HG03521 (cell line): Measurements from ENCODE around the gene OLIG2.

Experiments
- ATAC-seq: cut with Tn5 transposase; IDR thresholded peaks from one replicate; pipeline ENCODE4 v1.9.1; 2021; ENCODE audit warnings: mild to moderate bottlenecking, moderate library complexity; ENCODE audit not compliant: unreplicated experiment

Gene OLIG2

DNA sequence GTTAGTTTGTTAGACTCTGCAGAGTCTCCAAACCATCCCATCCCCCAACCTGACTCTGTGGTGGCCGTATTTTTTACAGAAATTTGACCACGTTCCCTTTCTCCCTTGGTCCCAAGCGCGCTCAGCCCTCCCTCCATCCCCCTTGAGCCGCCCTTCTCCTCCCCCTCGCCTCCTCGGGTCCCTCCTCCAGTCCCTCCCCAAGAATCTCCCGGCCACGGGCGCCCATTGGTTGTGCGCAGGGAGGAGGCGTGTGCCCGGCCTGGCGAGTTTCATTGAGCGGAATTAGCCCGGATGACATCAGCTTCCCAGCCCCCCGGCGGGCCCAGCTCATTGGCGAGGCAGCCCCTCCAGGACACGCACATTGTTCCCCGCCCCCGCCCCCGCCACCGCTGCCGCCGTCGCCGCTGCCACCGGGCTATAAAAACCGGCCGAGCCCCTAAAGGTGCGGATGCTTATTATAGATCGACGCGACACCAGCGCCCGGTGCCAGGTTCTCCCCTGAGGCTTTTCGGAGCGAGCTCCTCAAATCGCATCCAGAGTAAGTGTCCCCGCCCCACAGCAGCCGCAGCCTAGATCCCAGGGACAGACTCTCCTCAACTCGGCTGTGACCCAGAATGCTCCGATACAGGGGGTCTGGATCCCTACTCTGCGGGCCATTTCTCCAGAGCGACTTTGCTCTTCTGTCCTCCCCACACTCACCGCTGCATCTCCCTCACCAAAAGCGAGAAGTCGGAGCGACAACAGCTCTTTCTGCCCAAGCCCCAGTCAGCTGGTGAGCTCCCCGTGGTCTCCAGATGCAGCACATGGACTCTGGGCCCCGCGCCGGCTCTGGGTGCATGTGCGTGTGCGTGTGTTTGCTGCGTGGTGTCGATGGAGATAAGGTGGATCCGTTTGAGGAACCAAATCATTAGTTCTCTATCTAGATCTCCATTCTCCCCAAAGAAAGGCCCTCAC lies at the start of gene OLIG2:
Gene OLIG2, plus strand, starts transcription at position 447 of the 954 bp plus-strand sequence. CDS start 928 bp downstream, outside the sequence.
- ATAC-seq: no peak

DNA sequence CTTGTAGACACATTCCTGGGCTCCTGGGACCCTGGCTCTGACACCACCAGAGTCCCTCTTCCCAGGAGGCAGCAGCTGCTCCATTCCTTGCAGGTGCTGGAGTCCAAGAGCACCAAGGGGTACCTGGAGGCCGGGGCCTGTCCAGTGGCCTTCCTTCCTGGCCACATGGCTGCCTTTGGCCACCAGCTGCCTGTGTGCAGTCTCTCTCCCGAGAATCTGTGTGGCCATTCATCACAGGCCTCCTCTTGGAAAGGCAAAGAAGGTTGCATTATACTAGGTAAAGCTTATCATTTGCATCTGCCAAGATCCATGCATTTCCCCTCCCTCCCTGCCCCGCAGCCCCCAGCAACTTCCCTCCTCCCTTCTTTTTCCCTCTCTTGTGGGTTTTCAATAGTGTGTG lies 48.9 kb upstream of the OLIG2 start:
- ATAC-seq: no peak

DNA sequence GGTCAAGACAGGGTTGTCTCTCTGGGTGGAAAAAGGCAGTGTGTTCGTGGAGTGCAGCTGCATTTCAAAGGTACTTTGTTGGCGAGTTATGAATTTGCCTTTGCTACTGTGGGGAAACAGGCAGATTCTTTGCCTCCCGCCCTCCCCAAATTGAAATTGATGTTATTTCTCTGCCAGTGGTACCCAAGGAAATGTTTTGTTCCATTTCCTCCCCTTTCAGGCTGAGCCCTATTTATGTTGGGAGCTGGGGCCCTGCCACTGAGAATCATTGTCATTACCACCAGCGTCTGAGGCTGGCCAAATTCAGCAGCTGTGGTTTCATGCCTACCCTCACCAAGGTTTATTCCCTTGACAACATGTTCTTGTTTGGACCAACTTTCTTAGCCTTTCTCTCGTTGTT lies 48.5 kb upstream of the OLIG2 start:
- ATAC-seq: no peak

DNA sequence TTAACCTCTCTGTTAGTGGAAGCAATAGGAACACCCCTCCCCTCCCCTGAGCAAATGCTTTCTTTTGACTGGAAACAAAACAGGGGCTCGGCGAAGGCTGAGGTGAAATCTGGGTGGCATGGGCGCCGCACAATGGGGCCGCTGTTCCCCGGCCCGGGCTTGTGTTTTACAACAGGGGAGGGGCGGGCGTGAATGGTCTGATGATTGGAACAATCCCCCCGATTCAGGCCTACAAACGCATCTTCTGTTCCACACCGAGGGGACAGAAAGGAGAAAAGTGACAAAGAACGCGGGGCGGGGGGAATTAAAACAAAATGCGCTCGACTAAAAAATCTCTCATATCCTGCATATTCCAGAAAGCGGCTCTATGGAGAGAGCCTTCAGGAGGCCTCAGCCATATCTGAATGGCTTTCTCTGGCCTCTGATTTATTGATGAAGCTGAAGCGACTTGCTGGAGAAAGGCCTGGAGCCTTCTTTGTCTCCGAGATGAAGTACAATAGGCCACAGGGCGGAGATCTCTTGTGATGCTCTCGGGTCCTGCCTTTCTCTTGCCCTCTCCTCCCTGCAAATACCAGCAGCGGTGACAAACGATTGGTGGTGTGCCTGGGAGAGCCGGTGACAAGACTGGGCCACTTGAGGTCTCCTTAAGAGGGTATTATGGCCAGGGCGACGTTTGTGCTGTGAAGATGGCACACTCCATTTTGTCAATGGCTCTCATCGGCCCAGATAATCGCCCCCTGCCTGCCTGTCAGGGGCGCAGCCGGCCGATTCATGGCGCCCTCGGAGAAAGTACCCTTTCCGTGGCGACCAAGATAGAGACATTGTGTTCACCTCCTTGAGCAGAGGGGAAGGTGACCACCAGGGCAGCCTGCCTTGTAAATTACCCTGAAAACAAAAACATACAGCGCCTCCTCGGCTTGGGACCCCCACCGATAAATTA lies 47.1 kb upstream of the OLIG2 start:
- ATAC-seq: no peak

DNA sequence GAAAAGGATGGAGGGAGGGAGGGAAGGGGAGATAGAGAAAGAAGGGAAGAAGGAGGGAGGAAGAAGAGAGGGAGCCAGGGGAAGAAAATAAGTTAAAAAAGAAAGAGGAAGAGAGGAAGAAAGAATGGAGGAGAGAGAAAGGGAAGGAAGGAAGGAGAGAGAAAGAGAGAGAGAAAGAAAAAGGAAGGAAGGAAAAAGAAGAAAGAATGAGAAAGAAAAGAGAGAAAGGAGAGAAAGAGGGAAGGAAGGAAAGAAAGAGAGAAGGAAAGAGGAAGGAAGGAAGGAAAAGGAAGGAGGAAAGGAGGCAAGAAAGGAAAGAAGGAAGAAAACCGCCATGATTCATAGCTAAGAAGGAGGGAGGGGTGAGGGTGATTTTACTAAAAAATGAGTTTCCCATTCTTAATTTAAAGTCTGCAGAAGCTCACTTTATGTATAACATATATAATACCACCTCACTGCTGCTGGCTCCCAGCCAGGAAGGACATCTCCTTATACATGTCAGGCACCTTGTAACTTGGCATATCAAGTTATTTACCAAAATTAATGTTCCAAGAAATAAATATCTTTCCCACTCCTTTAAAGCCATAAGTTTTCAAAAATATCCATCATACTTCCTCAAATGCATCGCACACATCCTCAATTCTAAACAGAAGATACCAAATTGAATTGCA lies 46.0 kb upstream of the OLIG2 start:
- no peak for ATAC-seq

DNA sequence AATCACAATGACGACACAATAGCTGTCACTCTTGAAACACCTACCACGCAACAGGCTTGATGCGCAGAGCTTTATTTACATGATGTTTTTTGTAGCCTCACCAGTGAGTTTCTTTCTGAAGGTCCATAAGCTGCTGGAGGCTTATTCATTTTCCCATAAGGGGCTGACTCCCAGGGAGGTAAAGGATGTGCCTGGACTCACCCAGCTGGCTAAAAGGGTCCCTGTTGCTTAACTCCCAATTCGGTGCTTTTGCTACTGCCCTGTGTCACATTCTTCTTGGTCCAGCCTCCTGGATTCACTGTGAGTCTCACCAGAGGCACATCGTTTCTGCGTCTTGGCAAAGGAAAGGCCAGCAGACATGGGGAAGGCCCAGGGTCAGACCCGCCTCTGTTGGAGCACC lies 44.6 kb upstream of the OLIG2 start:
- no peak for ATAC-seq

DNA sequence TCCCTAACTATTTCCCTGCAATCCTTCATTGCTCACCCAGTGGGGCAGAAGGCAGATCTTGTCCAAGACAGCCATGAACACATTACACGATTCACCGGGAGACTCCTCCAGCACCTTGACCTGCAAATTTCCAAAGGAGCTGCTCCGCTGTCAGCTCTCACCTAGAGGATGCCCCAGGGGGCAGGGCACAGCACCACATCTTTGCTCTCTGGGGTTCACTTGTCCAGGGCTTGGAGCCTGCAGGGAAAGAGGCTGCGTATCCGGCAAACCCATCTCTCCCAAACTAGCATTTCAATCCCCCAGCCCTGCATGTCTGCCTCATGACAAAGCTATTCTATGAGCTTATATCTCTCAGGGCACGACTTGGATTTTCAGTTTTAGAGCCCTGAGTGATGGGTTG lies 35.1 kb upstream of the OLIG2 start:
- ATAC-seq: no peak

DNA sequence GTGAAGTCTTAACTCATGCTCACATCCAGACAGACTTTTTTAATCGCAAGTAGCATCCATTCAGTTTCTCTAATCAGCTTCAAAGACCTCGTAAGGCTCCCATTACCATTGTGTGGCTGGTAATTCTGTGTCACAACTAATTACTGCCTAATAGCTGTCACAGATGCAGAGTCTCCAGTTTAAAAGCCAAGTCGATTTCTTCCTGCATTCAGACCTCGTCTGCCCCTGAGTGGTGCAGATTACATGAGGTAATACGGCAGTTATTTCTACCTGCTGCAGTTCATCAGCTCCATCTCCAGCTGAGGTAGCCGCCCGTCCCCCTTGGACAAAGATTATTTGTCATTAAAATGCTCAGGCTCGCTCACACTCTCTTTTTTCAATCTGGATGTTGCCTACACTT lies 34.4 kb upstream of the OLIG2 start:
- ATAC-seq: no peak

DNA sequence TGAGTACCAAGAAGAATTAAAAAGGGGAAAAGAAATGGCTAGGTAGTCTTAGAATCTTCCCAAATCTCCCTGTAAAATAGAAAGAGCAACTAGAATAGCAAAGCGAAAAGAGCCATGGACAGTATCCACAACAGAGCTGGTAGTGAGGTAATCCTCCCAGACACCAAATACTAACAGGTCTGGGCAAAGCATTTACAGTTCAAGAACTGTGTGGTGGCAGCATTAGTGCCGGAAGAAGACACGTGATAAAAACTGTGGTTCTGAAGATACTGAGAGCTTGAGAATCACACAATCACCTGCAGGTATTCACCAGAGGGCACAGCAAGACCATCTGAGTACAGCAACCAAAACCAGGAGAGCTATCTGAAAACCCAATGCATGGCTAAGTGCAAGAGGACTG lies 31.8 kb upstream of the OLIG2 start:
- no peak for ATAC-seq

DNA sequence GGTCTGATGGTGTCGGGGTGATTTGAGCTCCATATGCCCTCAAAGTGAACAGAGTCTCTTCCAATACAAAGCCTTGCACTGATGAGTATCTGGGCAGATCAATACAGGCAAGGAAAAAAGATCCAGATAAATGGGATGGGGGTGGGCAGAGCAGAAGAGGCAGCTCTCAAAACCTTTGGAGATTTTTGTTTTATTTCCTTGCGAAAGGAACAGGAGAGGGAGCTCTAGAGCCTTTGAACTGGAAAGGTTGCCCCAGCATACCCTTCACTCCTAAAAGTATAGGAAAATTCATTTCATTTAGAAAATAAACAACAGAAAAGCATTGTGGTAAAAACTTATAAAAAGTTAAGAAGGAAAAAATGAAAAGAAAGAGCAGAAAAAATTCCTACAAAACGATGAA lies 31.4 kb upstream of the OLIG2 start:
- no peak for ATAC-seq

DNA sequence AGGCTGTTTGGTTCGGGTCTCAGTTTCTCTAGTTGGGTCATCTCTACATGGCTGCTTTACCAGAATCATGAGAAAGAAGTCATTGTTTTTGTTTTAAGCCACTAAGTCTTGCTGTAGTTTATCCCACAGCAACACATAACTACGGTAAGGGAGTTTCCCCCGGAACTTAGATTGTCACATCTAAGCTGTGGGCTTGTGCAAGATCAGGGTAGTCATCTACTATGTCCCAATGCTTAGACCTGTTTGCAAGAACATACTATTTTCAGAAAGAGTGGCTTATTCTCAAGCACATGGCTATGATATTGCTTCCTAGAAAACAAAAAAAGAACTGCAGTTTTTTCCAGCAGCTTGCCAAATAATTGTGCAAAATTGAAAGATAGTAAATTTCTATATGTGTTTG lies 18.0 kb upstream of the OLIG2 start:
- ATAC-seq: no peak

DNA sequence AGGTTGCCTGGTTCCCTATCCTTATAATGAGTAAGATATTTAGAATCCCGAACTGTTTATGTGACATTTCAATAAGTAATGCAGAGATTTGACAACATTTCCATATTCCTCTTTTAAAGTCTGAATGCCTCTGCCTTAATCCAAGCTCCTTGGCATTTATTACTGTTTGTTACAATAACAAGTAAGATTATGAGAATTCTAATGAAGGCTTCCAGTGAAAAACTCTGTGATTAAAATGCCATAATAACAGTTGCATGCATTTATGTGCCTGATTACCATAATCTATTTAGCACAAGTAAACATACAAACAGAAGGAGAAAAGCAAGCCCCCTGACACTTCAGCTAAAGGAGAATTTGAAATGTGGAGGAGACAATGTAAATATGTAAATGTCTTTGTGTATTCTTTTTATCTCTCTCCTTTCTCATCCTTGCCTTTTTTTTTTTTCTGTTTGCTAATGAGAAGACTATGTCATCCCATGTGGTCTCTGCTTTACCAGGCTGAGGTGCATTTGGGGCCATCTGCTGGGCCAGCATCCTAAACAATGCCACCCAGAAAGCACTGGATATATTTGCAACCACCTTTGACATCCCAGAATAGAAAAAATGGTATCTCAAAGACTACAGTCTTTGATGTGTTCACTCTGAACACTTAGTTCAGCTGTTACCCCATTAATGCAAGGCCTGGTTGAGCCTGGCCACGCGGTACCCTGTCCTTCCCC lies 17.2 kb upstream of the OLIG2 start:
- ATAC-seq: no peak

DNA sequence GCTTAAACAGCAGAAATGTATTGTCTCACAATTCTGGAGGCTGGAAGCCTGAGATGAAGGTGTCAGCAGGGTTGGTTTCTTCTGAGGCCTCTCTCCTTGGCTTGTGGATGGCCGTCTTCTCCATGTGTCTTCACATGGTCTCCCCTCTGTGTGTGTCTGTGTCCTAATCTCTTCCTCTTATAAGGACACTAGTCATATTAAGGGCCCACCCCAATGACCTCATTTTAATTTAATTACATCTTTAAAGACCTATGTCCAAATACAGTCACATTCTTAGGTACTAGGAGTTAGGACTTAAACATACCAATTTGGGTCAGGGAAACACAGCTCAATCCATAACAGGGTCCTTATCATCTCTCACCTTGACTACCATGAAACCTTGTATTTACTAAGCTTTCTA lies 14.8 kb upstream of the OLIG2 start:
- ATAC-seq: no peak

DNA sequence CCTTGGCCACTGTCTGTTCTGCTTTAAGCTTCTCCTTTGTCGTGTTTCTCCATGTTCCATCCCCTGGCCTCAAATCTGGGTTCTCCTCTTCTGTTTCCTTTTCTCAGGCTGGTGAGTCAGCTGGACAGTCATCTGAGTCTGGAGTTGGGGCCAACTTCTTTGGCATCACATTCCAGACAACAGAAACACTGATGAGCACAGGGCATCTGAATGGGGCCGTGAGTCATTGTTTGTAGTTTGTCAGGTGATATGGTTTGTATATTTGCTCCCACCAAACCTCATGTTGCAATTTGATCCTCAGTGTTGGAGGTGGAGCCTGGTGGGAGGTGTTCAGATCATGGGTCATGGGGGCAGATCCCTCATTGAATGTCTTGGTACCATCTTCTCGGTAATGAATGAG lies 14.3 kb upstream of the OLIG2 start:
- no peak for ATAC-seq

DNA sequence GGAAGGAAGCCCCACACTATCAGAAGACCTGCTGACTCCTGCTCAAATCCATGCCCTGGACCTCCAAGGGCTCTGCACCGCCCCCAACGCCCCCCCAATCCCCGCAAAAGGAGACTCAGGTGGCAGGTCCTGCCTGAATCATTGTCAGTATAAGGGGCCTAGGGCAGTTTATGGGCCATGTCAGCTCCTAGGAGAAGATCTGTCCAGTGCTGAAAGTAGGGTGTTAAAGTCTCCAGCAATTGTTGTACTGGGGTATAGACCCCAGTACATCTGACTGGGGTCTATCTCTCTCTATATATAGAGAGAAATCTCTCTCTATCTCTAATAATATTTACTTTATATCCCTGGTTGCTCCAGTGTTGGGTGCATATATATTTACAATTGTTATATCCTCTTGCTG lies 12.1 kb upstream of the OLIG2 start:
- no peak for ATAC-seq

DNA sequence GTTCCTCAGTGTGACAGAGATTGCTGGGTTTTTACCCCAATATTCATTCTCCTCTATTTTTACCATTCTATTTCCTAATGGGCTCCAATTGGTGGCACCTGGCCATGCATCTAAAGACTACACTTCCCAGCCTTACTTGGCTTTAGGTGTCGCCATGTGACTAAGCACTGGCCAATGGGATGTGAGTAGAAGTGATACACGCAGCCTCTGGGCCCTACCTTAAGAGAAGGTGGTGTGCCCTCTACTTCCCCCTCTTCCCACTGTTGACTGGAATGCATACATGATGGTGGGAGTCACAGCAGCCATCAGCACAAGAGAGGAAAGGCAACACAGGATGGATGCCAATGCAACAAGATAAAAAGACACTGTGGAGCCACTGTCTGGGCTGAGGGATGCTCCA lies 11.4 kb upstream of the OLIG2 start:
- no peak for ATAC-seq

DNA sequence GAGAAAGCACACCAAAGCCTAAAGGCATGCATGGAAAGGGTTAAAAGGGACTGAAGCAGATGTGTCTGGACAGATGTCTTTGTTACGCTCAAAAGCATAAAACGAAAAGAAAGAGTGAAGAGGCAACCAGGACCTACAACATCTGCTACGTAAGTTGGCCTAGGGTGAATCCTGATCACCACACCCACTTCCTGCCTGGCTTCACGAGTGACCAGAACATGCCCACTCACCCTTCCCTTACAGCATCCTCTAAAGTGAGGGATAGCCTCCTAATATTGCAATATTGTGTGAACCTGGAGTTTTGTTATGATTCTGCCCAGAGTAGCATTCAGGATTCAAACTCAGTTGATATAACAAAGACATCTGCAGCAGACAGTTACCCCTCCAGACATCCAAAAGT lies 10.6 kb upstream of the OLIG2 start:
- ATAC-seq: no peak

DNA sequence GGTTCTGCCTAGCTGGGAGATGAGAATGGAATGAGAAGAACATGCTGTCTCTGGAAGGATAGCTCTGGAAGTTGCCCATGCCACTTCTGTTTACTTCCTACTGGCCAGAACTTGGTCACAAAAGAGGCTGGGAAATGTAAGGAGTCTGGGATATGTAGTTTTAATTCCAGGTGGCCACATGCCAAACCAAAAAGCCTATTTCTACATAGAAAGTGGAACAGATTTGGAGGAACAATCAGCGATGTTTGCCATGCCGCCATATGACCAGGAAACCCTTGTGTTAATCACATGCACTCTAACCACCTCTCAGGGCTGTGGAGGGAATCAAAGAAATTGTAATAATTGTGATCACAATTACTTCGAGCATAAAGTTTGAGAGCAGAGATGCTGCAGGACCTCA lies 10.0 kb upstream of the OLIG2 start:
- no peak for ATAC-seq

DNA sequence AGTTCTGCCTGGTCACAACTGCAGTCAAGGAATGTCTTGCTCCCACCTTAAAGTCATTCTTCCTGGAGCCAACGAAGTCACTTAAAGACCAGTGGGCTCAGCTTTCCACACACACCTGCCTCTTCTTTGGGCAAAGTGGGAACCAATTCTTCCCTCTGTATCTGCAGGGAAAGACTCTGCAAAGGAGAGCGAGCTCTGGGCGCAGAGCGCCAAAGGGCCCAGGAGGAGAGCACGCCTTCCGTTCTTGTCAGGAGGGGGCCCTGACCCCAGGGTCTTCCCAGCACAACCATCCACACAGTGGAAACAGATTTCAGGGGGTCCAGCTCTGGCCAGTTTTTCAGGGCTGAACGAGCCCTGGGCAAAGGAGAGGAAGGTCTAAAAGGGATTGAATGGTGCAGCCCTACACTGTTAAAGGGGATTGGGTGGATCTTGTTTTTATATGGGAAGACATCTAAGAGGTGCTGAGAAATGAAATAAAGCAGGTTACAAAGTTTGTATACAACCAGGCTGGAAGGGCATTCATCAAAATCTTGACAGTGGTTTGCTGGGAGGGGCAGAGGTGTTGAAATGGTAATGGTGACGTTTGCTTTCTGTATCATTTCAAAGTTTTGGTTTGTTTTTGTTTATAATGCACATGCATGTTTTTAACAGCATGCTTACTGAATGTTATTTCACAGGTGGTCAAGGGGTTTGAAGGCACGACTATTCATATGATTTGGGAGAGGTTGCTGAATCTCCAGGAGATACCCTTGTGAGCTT lies 6.8 kb upstream of the OLIG2 start:
- ATAC-seq: no peak

DNA sequence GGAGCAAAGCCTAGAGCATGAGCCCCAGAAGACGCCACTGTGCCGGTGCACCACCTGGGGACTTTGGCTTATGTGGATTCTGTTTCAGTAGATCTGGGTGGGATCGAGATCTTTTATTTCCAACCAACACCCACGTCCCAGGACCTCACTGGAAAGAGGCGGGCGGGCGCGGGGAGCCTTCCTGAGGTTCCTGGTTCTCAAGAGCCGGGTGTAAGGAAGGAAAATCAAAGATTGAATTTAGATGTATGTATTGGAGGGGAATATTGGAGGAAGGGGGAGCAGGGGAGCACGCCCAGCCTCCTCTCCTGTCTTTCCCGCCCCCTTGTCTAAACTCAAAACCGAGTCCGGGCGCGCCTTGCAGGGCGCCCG lies 6.2 kb upstream of the OLIG2 start:
- no peak for ATAC-seq
